ENCODE measurements around the gene SDR42E2.

Gene SDR42E2

DNA sequence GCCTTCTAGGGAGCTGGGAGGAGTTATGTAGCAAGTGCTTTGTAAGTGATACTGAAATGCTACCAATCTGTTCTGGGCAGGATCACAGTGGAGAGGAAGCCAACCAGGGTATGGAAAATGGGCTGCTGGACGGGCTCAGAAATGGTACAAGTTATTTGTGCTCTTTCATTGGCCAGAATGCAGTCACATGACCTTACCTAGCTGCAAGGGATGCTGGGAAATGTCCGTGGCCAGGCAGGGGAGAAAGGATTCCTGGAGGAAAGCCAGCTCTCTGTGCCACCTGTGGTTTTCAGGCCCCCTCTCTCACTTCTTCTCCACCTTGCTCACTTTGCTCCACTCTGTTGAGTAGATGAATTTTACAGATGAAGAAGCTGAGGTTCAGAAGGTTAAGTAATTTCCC lies 48.5 kb downstream of the SDR42E2 start:
- Histone ChIP-seq H3K27me3 (ENCODE audit: control insufficient read depth, low read length) (no peaks in the 10 kb centered on the region), H3F3A (ENCODE audit: control insufficient read depth, insufficient read depth) (no peaks in the 10 kb centered on the region), H3K4me3 (ENCODE audit: low read length) (no peak overlapping the region), H3K4me2 (ENCODE audit: low read length) (no peak overlapping the region), H3K79me2 (ENCODE audit: control insufficient read depth, low read length) (peaks cover 47% of the 10 kb centered on the region), H3K9me3 (ENCODE audit: control insufficient read depth, insufficient read depth, low read length) (peaks cover 2% of the 10 kb centered on the region; the same call in 1 of the 2 replicates), H4K20me1 (ENCODE audit: control insufficient read depth, insufficient read depth, low read depth, low read length) (peaks cover 4% of the 10 kb centered on the region; the same call in 1 of the 2 replicates), H3K27ac (ENCODE audit: low read depth, low read length) (no peak overlapping the region), H3K9me2 (replicated peaks; ENCODE audit: control insufficient read depth, low read length) (no peaks in the 10 kb centered on the region), H3K4me1 (ENCODE audit: control insufficient read depth, low read length) (peaks cover 18% of the 10 kb centered on the region), H3K36me3 (ENCODE audit: control insufficient read depth, low read length) (peaks cover 7% of the 10 kb centered on the region; the same call in 1 of the 2 replicates)
- TF ChIP-seq CTCF (IDR thresholded peaks at IDR 0.05; ENCODE audit: low read depth, low read length, poor library complexity, severe bottlenecking) (no peak), EZH2phosphoT487 (IDR thresholded peaks at IDR 0.05; ENCODE audit: borderline replicate concordance, low read length) (no peak)

GRCh38 chr16:22213236-22213635 lies 50.9 kb downstream of the SDR42E2 start:
- no peaks in the 10 kb centered on the region for H3K9me2 ChIP-seq (replicated peaks; ENCODE audit: control insufficient read depth, low read length)
- no peak overlapping the region for H3K27ac ChIP-seq (ENCODE audit: low read depth, low read length)
- peaks cover 2% of the 10 kb centered on the region; the same call in 1 of the 2 replicates for H3K9me3 ChIP-seq (ENCODE audit: control insufficient read depth, insufficient read depth, low read length)
- peaks cover 34% of the 10 kb centered on the region for H3K79me2 ChIP-seq (ENCODE audit: control insufficient read depth, low read length)
- no peak overlapping the region for H3K4me3 ChIP-seq (ENCODE audit: low read length)
- no peaks in the 10 kb centered on the region for H4K20me1 ChIP-seq (ENCODE audit: control insufficient read depth, insufficient read depth, low read depth, low read length)
- TF ChIP-seq CTCF (IDR thresholded peaks at IDR 0.05; ENCODE audit: low read depth, low read length, poor library complexity, severe bottlenecking) (no peak), EZH2phosphoT487 (IDR thresholded peaks at IDR 0.05; ENCODE audit: borderline replicate concordance, low read length) (no peak)
- H3K36me3 ChIP-seq (ENCODE audit: control insufficient read depth, low read length), result peaks cover 3% of the 10 kb centered on the region; the same call in 1 of the 2 replicates
- H3K4me2 ChIP-seq (ENCODE audit: low read length), result no peak overlapping the region
- peaks cover 14% of the 10 kb centered on the region for H3K4me1 ChIP-seq (ENCODE audit: control insufficient read depth, low read length)
- no peaks in the 10 kb centered on the region for H3K27me3 ChIP-seq (ENCODE audit: control insufficient read depth, low read length)
- no peaks in the 10 kb centered on the region for H3F3A ChIP-seq (ENCODE audit: control insufficient read depth, insufficient read depth)

GRCh38 chr16:22213801-22214200 lies 51.5 kb downstream of the SDR42E2 start:
- TF ChIP-seq CTCF (IDR thresholded peaks at IDR 0.05; ENCODE audit: low read depth, low read length, poor library complexity, severe bottlenecking) (no peak), EZH2phosphoT487 (IDR thresholded peaks at IDR 0.05; ENCODE audit: borderline replicate concordance, low read length) (no peak)
- Histone ChIP-seq H3K79me2 (ENCODE audit: control insufficient read depth, low read length) (peaks cover 31% of the 10 kb centered on the region), H3F3A (ENCODE audit: control insufficient read depth, insufficient read depth) (no peaks in the 10 kb centered on the region), H3K4me1 (ENCODE audit: control insufficient read depth, low read length) (peaks cover 18% of the 10 kb centered on the region), H3K27ac (ENCODE audit: low read depth, low read length) (no peak overlapping the region), H4K20me1 (ENCODE audit: control insufficient read depth, insufficient read depth, low read depth, low read length) (no peaks in the 10 kb centered on the region), H3K9me2 (replicated peaks; ENCODE audit: control insufficient read depth, low read length) (no peaks in the 10 kb centered on the region), H3K4me3 (ENCODE audit: low read length) (no peak overlapping the region), H3K4me2 (ENCODE audit: low read length) (no peak overlapping the region), H3K36me3 (ENCODE audit: control insufficient read depth, low read length) (peaks cover 3% of the 10 kb centered on the region; the same call in 1 of the 2 replicates), H3K27me3 (ENCODE audit: control insufficient read depth, low read length) (no peaks in the 10 kb centered on the region), H3K9me3 (ENCODE audit: control insufficient read depth, insufficient read depth, low read length) (peaks cover 2% of the 10 kb centered on the region; the same call in 1 of the 2 replicates)

Data from DOHH2 (cell line).